ENCODE measurements around the gene ZNF672. TPM values are rescaled to one million over a fixed set of nuclear protein-coding genes. Genes with fewer than 3 reads are reported as not detected.

The ZNF672 gene
- total RNA-seq, 1 donor from 2014 or later, result 30.9 TPM

DNA sequence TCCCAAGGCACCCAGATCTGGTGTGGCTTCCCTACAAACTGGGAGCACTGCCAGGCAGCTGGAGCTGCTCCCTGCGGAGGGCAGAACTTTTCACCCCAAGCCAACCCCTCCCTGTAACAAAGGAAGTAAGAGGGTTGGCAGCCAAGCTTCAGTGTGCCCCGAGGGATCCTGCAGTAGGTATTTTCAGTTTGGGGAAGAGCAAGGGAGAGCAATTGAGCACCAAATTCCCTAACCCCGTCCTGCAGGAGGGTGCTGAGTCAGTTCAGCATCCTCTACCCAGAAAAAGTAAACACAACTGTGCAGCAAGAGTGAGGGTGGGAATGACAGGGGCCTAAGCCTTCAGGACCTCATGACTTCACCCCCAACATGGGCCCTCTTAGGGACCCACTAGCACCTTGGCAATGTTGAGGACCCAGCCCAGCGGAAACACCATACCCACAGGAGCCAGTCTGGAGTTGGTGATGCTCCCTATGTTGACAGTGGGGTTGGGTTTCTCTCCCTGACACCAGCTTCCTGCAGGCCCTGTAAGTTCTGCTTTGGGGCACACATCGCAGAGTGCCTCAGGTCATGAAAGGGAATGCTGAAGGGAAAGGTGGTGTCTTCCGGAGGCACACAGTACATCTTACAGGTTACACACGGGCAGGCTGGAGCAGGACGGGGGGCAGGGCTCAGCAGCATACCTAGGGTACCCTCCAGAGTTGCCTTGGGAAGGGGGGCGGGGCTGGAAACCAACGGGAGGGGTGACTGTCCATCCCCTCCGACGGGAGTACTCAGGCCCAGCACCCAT is 27.1 kb upstream of the ZNF672 start:
- no peak overlapping the region for H3K27ac ChIP-seq
- peaks cover 31 to 49% of the 10 kb centered on the region in 2 donors for H3K36me3 ChIP-seq
- H3K4me3 ChIP-seq, result no peak overlapping the region
- H3K4me1 ChIP-seq, result no peaks in the 10 kb centered on the region
- H3K9me3 ChIP-seq, result no peaks in the 10 kb centered on the region
- no peak for DNase-seq (ENCODE audit: low spot score in 2 of 2)
- TF ChIP-seq, protein P1, sequence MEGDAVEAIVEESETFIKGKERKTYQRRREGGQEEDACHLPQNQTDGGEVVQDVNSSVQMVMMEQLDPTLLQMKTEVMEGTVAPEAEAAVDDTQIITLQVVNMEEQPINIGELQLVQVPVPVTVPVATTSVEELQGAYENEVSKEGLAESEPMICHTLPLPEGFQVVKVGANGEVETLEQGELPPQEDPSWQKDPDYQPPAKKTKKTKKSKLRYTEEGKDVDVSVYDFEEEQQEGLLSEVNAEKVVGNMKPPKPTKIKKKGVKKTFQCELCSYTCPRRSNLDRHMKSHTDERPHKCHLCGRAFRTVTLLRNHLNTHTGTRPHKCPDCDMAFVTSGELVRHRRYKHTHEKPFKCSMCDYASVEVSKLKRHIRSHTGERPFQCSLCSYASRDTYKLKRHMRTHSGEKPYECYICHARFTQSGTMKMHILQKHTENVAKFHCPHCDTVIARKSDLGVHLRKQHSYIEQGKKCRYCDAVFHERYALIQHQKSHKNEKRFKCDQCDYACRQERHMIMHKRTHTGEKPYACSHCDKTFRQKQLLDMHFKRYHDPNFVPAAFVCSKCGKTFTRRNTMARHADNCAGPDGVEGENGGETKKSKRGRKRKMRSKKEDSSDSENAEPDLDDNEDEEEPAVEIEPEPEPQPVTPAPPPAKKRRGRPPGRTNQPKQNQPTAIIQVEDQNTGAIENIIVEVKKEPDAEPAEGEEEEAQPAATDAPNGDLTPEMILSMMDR (IDR thresholded peaks at IDR 0.05), result no peak
- H3K27me3 ChIP-seq, result no peaks in the 10 kb centered on the region
- intact Hi-C loops (cut with DNase I), result no loop called here

DNA sequence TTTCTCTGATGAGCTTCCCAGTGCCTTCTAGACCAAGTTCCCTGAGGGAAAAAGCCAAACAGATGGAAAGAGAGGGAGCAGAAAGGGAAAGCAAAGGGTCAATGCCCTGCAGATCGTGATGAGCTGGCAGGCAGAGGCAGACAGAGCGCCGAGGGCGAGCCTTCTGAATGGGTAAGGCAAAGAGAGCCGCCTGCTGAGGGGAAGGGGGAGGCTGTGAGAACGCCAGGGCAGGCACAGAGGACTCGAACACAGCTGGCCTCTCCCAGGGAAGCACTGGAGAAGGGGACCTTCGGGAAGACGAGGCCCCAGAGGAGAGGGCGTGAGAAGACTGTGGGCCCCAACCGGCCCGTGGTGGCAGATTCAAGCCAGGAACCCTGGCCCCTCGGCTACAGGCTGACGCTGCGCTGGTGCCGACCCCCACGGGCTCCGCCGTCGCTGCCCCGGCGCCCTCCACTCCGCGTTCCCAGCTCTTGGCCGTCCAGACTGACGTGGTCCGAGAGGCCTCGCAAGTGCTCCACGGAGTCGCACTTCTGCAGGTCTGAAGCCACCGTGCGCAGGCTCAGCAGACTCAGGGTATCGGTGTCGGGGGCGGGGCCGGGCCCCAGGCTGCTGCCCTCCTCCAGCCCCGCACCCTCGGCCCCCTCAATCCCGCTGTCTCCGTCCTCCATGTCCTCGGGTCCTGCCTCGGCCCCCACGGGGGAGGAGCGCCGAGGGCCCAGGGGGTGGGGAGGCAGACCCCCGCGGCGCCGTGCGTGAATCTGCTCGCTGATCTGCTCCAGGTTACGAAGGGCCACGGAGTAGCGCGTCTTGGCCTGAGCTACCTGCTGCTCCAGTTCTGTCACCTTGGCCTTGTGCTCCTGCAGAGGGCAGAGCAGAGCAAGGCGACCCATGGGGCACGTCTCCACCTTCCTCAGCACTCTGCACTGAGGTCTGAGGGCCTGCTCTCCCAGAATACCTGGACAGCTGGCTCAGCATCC is 26.2 kb upstream of the ZNF672 start:
- no peak overlapping the region for H3K4me3 ChIP-seq
- intact Hi-C loops (cut with DNase I), result no loop called here
- no peaks in the 10 kb centered on the region for H3K9me3 ChIP-seq
- peaks cover 38 to 58% of the 10 kb centered on the region in 2 donors for H3K36me3 ChIP-seq
- no peaks in the 10 kb centered on the region for H3K4me1 ChIP-seq
- TF ChIP-seq, protein P1 (IDR thresholded peaks at IDR 0.05), result no peak
- no peak overlapping the region for H3K27ac ChIP-seq
- H3K27me3 ChIP-seq, result no peaks in the 10 kb centered on the region
- DNase-seq (ENCODE audit: low spot score in 2 of 2), result peak in 1 of 2 donors; percentile 61

DNA sequence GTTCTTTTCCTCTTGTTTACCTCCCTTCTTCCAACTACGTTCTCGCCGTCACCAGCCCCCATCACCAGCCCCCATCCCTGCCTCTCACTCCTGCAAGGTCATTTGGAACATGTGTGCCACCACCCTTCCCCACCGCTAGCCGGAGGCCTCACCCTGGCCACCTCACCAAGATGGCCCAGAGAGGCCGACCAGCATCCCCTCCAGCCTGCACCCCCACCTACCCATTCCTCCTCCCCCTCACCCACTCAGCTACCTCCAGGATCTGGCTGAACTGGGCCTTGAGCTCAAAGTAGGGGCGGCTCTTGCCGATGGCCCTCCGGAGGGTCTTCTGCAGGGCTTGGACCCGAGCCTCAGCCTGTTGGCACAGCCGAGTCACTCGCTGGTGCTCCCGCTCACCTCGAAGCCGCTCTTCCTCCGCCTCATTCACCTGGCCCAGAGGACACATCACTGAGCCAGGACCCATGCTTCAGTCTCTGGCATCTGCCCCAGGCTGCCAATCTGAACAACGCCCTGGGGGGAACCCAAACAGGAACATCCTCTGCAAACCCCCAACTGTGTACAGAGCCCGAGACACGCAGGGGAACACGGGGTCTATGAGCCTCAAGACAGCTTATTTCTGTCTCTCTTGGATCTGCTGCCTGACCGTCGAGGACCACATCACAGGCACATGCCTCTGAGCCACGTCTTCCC is 25.1 kb upstream of the ZNF672 start:
- H3K4me3 ChIP-seq, result no peak overlapping the region
- no peaks in the 10 kb centered on the region for H3K4me1 ChIP-seq
- H3K9me3 ChIP-seq, result no peaks in the 10 kb centered on the region
- peak in 1 of 2 donors; percentile 58 for DNase-seq (ENCODE audit: low spot score in 2 of 2)
- H3K27me3 ChIP-seq, result no peaks in the 10 kb centered on the region
- H3K27ac ChIP-seq, result no peak overlapping the region
- TF ChIP-seq, protein P1 (IDR thresholded peaks at IDR 0.05), result no peak
- peaks cover 38 to 65% of the 10 kb centered on the region in 2 donors for H3K36me3 ChIP-seq
- intact Hi-C loops (cut with DNase I), result no loop called here

DNA sequence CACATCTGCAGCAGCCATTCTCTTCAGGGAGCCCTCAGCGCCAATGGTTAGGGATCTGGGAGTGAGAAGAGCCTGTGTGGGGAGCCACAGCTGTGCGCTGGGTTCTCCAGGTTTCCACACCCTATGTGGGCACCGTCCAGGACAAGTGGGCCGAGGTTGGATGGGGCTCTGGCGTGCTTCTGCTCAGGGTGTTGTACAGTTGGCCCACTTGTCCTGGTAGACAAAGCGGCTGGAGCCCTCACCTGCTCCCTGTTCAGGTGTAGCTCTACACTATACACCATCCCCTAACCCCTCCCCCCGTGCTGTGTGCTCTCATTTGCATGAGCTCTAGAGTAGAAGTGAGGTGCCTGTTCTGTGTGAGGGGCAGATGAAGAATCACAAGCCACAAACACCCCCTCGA is 24.5 kb upstream of the ZNF672 start:
- DNase-seq (ENCODE audit: low spot score in 2 of 2), result no peak
- TF ChIP-seq, protein P1 (IDR thresholded peaks at IDR 0.05), result no peak
- no peak overlapping the region for H3K4me3 ChIP-seq
- H3K36me3 ChIP-seq, result peaks cover 38 to 65% of the 10 kb centered on the region in 2 donors
- H3K27me3 ChIP-seq, result no peaks in the 10 kb centered on the region
- intact Hi-C loops (cut with DNase I), result no loop called here
- no peaks in the 10 kb centered on the region for H3K9me3 ChIP-seq
- H3K4me1 ChIP-seq, result no peaks in the 10 kb centered on the region
- H3K27ac ChIP-seq, result no peak overlapping the region

DNA sequence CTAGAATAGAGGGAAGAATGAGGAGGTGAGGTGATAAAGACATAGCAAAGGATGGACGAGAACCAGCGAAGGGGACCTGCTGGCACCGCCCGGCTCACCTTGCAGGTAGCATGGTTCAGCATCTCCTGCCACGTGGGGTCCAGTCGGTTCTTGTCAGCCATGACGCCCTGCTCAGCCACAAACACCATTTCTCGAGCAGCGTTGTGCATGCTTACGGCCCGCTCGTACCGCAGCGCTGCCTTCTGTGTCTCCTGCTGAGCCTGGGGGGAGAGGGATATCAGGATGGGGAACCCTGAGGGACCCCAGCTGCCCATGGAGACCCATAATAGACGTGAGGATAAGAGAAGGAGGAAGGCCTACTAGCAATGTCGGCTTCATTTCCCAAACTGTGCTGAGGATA is 23.7 kb upstream of the ZNF672 start:
- no peak for DNase-seq (ENCODE audit: low spot score in 2 of 2)
- Histone ChIP-seq H3K4me3 (no peak overlapping the region), H3K36me3 (peaks cover 38 to 65% of the 10 kb centered on the region in 2 donors), H3K9me3 (no peaks in the 10 kb centered on the region), H3K4me1 (peaks cover 0 to 2% of the 10 kb centered on the region in 2 donors), H3K27ac (no peak overlapping the region), H3K27me3 (no peaks in the 10 kb centered on the region)
- intact Hi-C loops (cut with DNase I), result no loop called here
- TF ChIP-seq, protein P1 (IDR thresholded peaks at IDR 0.05), result no peak
